Caco-2 (cell line): ENCODE measurements around the gene FRMPD1. TPM values are rescaled to one million over a fixed set of nuclear protein-coding genes. Genes with fewer than 3 reads are reported as not detected.
A peak's percentile ranks its signal among the peaks of the same experiment; 100 is the strongest.
"Not testable (repeated sequence)": the region's sequence is repeated elsewhere in the genome, so short reads cannot be mapped to it uniquely, and the experiment has no call there.

Experiments used
- Bru-seq: library from RNA; stranded (reverse); fragments of 400-500 nt; gene quantifications from one replicate; lab custom pipeline; 2021; lab: Mats Ljungman, UMichigan
- BruChase-seq, 2 experiments: library from RNA; stranded (reverse); fragments of 400-500 nt; gene quantifications; one replicate each; lab custom pipeline; 2021; lab: Mats Ljungman, UMichigan
- BruUV-seq: library from RNA; stranded (reverse); fragments of 400-500 nt; replicated peaks from 2 replicates; lab custom pipeline; 2021; lab: Mats Ljungman, UMichigan
- CTCF ChIA-PET: fragments of 300-600 bp; sonication (Branson Sonifier 250); formaldehyde crosslinking; loops from one replicate; lab custom pipeline; 2022; ENCODE audit warnings: antibody characterized with exemption; lab: Charles Lee
- POLR2A ChIA-PET: fragments of 300-600 bp; sonication (Branson Sonifier 250); formaldehyde crosslinking; loops from one replicate; lab custom pipeline; 2022; ENCODE audit warnings: antibody characterized with exemption; lab: Charles Lee
- DNase-seq, 2 experiments: peaks; one replicate each; pipeline versions ENCODE4 v3.0.0 to v3.0.0-alpha.2; 2020 to 2022
- H3K27me3 ChIP-seq: replicated peaks from 2 replicates; pipeline ENCODE4 v1.6.0; 2011; ENCODE audit warnings: low read length; ENCODE audit not compliant: control insufficient read depth, insufficient read depth
- H3K36me3 ChIP-seq: 2 replicates; pipeline ENCODE4 v1.5.1; 2011; ENCODE audit warnings: low read length; ENCODE audit not compliant: control insufficient read depth, insufficient read depth
- H3K4me1 ChIP-seq: fragments of 250-450 bp; sonication (Bioruptor Pico); 2 replicates; pipeline ENCODE4 v1.5.1; 2020; ENCODE audit warnings: mild to moderate bottlenecking
- H3K4me3 ChIP-seq: 2 replicates; pipeline ENCODE4 v1.5.1; 2011; ENCODE audit warnings: low read depth, mild to moderate bottlenecking, control low read depth, low read length
- H3K9me3 ChIP-seq: fragments of 250-450 bp; sonication (Bioruptor Pico); 2 replicates; pipeline ENCODE4 v1.5.1; 2020; ENCODE audit warnings: mild to moderate bottlenecking, moderate library complexity
- H3K27ac Mint-ChIP-seq: one replicate; pipeline ENCODE4 v1.8.0; 2022; ENCODE audit warnings: mixed read lengths; ENCODE audit not compliant: unreplicated experiment
- H3K27me3 Mint-ChIP-seq: one replicate; pipeline ENCODE4 v1.8.0; 2022; ENCODE audit warnings: mixed read lengths; ENCODE audit not compliant: insufficient read depth, unreplicated experiment
- H3K36me3 Mint-ChIP-seq: one replicate; pipeline ENCODE4 v1.8.0; 2022; ENCODE audit warnings: mild to moderate bottlenecking, mixed read lengths; ENCODE audit not compliant: insufficient read depth, unreplicated experiment
- H3K4me1 Mint-ChIP-seq: one replicate; pipeline ENCODE4 v1.8.0; 2022; ENCODE audit warnings: low read depth, mixed read lengths; ENCODE audit not compliant: unreplicated experiment
- H3K4me3 Mint-ChIP-seq: one replicate; pipeline ENCODE4 v1.8.0; 2022; ENCODE audit warnings: mild to moderate bottlenecking, moderate library complexity, mixed read lengths; ENCODE audit not compliant: unreplicated experiment
- H3K9me3 Mint-ChIP-seq: one replicate; pipeline ENCODE4 v1.8.0; 2022; ENCODE audit warnings: mixed read lengths; ENCODE audit not compliant: unreplicated experiment
- CTCF ChIP-seq, 2 experiments: fragments of 200-600 bp in 1 of 2; IDR thresholded peaks; 1 replicate in 1 of 2; 2 replicates in 1 of 2; pipeline versions ENCODE4 v1.5.1 to v1.8.0; 2011 to 2022; ENCODE audit warnings: antibody characterized with exemption in 1 of 2, control low read depth in 1 of 2, inconsistent platforms in 1 of 2, low read depth in 1 of 2, low read length in 1 of 2, mild to moderate bottlenecking in 1 of 2, moderate library complexity in 1 of 2; ENCODE audit not compliant: insufficient read depth in 1 of 2, severe bottlenecking in 1 of 2, unreplicated experiment in 1 of 2
- intact Hi-C: fragments of 100-400 bp; cut with micrococcal nuclease; formaldehyde crosslinking; loops from one replicate; pipeline ENCODE4 v1.10.0; 2022; ENCODE audit not compliant: unreplicated experiment
- long read RNA-seq: library from polyadenylated mRNA; stranded (forward); transcript quantifications from one replicate; pipeline ENCODE4 v2.0.0, GENCODE V29; 2022
- total RNA-seq: library from RNA; stranded (reverse); gene quantifications from 2 replicates; pipeline ENCODE4 v1.2.3, GENCODE V29; 2022

The FRMPD1 gene
- total RNA-seq (not detected in 2 replicates), Bru-seq, nascent RNA (percentile 10 among the genes with signal in this experiment), BruChase-seq, experiment 1, labeled RNA remaining after a 2-hour chase (percentile 11 among the genes with signal in this experiment), BruChase-seq, experiment 2, labeled RNA remaining after a 6-hour chase (percentile 6 among the genes with signal in this experiment)
- long read RNA-seq = 0 reads

- CTCF ChIA-PET = interaction anchor here (0.7 kb wide), 2 partner anchors 890 to 1215 kb away, joined by 3 read pairs; no protein-coding TSS in a partner anchor
- Histone ChIP-seq H3K4me1 (peaks cover 4% of the 10 kb centered on the region), H3K4me3 (peak within 1 kb of the TSS; percentile 60), H3K9me3 (no peaks in the 10 kb centered on the region), H3K36me3 (no peaks in the 10 kb centered on the region), H3K27me3 (peaks cover 1% of the 10 kb centered on the region)
- Mint-ChIP-seq H3K27ac (no peak within 1 kb of the TSS), H3K36me3 (no peaks in the 10 kb centered on the region), H3K4me3 (peak within 1 kb of the TSS; percentile 71), H3K9me3 (no peaks in the 10 kb centered on the region), H3K27me3 (peaks cover 41% of the 10 kb centered on the region), H3K4me1 (no peaks in the 10 kb centered on the region)
- intact Hi-C loops = loop anchor here (5.0 kb wide), 2 partner anchors 51 to 59 kb away; partner anchors contain the start of gene TOMM5
- POLR2A ChIA-PET = no interaction called here
- DNase-seq = peak; percentile 50 to 83
- no peak for TF ChIP-seq CTCF (IDR thresholded peaks at IDR 0.05; ENCODE audit: insufficient read depth in 1 of 2, low read depth in 1 of 2, low read length in 1 of 2, severe bottlenecking in 1 of 2, unreplicated experiment in 1 of 2)
- no TSS peak for BruUV-seq
These were observed at the start of gene FRMPD1 for GRCh38 chr9:37650873-37651768. TSS of gene FRMPD1 (plus strand) at chr9:37650954. CDS start at chr9:37692642, 41,688 bp downstream.

- H3K36me3 Mint-ChIP-seq, H3K27me3 Mint-ChIP-seq, intact Hi-C loops, H3K4me3 ChIP-seq, H3K27ac Mint-ChIP-seq, DNase-seq, BruUV-seq, CTCF ChIA-PET, H3K9me3 Mint-ChIP-seq, H3K36me3 ChIP-seq, H3K27me3 ChIP-seq, POLR2A ChIA-PET, H3K4me3 Mint-ChIP-seq, H3K9me3 ChIP-seq: not testable (repeated sequence)
- H3K4me1 ChIP-seq = peaks cover 17% of the 10 kb centered on the region
- peaks cover 16% of the 10 kb centered on the region for H3K4me1 Mint-ChIP-seq
These were observed 48.7 kb upstream of the FRMPD1 start for GRCh38 chr9:37602061-37602460.

GRCh38 chr9:37602817-37603216 is 47.9 kb upstream of the FRMPD1 start:
- intact Hi-C loops = no loop called here
- Histone ChIP-seq H3K27me3 (no peaks in the 10 kb centered on the region), H3K4me1 (peaks cover 12% of the 10 kb centered on the region), H3K36me3 (no peaks in the 10 kb centered on the region), H3K9me3 (no peaks in the 10 kb centered on the region), H3K4me3 (no peak overlapping the region)
- H3K4me3 Mint-ChIP-seq = peak overlapping the region; percentile 25
- no TSS peak for BruUV-seq
- TF ChIP-seq CTCF (IDR thresholded peaks at IDR 0.05; ENCODE audit: insufficient read depth in 1 of 2, low read depth in 1 of 2, low read length in 1 of 2, severe bottlenecking in 1 of 2, unreplicated experiment in 1 of 2) = no peak
- peak; percentile 59 to 78 for DNase-seq
- CTCF ChIA-PET = no interaction called here
- H3K9me3 Mint-ChIP-seq = no peaks in the 10 kb centered on the region
- no peak overlapping the region for H3K27ac Mint-ChIP-seq
- H3K36me3 Mint-ChIP-seq = no peaks in the 10 kb centered on the region
- peaks cover 3% of the 10 kb centered on the region for H3K27me3 Mint-ChIP-seq
- peaks cover 13% of the 10 kb centered on the region for H3K4me1 Mint-ChIP-seq
- POLR2A ChIA-PET = interaction anchor here (0.5 to 0.8 kb wide), 2 partner anchors 11 to 482 kb away, joined by 3 to 5 read pairs; partner anchors contain the start of gene ZCCHC7
